H1 (cell line): ENCODE measurements around the gene LRP11. TPM values are rescaled to one million over a fixed set of nuclear protein-coding genes. Genes with fewer than 3 reads are reported as not detected.

Experiments
- CTCF ChIA-PET: fragments of 300-600 bp; sonication (Branson Sonifier 250); formaldehyde crosslinking; loops from one replicate; lab custom pipeline; 2021; ENCODE audit not compliant: partially characterized antibody; lab: Charles Lee
- POLR2A ChIA-PET: fragments of 300-600 bp; sonication (Branson Sonifier 250); formaldehyde crosslinking; loops from one replicate; lab custom pipeline; 2021; ENCODE audit warnings: inconsistent platforms; ENCODE audit not compliant: partially characterized antibody; lab: Charles Lee
- DNase-seq, 2 experiments: peaks; one replicate each; pipeline versions ENCODE4 v3.0.0 to v3.0.0-alpha.2; 2010 to 2022; ENCODE audit warnings: low spot score in 2 of 2, low read depth in 1 of 2, mixed read lengths in 1 of 2
- FAIRE-seq: peaks from 2 replicates; lab custom pipeline; 2011; peaks lifted over from hg19 to GRCh38; lab: Jason Lieb, UNC
- H2AFZ ChIP-seq: 2 replicates; pipeline ENCODE4 v1.8.1; 2012; ENCODE audit warnings: low read length, inconsistent platforms
- H2AK5ac ChIP-seq: 2 replicates; pipeline ENCODE4 v1.6.1; 2013; ENCODE audit warnings: low read depth, low read length
- H2BK120ac ChIP-seq: replicated peaks from 2 replicates; pipeline ENCODE3; 2013; ENCODE audit warnings: low read depth, low read length, inconsistent platforms
- H2BK12ac ChIP-seq: 2 replicates; pipeline ENCODE4 v1.6.1; 2013; ENCODE audit warnings: low read depth, low read length
- H2BK15ac ChIP-seq: 2 replicates; pipeline ENCODE4 v1.6.1; 2013; ENCODE audit warnings: low read length
- H2BK20ac ChIP-seq: 2 replicates; pipeline ENCODE4 v1.6.1; 2013; ENCODE audit warnings: low read length
- H2BK5ac ChIP-seq: 2 replicates; pipeline ENCODE4 v1.6.1; 2013; ENCODE audit warnings: low read depth, low read length
- H3K14ac ChIP-seq: 2 replicates; pipeline ENCODE4 v1.6.1; 2013; ENCODE audit warnings: inconsistent platforms; ENCODE audit not compliant: insufficient read length
- H3K18ac ChIP-seq: 2 replicates; pipeline ENCODE4 v1.6.1; 2013; ENCODE audit warnings: low read length; ENCODE audit errors: extremely low read depth
- H3K23ac ChIP-seq: 2 replicates; pipeline ENCODE4 v1.6.1; 2013; ENCODE audit warnings: inconsistent platforms; ENCODE audit not compliant: insufficient read length
- H3K23me2 ChIP-seq: 2 replicates; pipeline ENCODE4 v1.6.1; 2013; ENCODE audit warnings: low read depth, low read length
- H3K27ac ChIP-seq: 2 replicates; pipeline ENCODE4 v1.6.1; 2011; ENCODE audit warnings: low read depth, low read length, inconsistent platforms
- H3K27me3 ChIP-seq, 4 experiments: replicated peaks in 1 of 4; 1 replicate in 1 of 4; 2 replicates in 3 of 4; pipeline versions ENCODE4 v1.6.1 to v1.8.1; 2011 to 2013; ENCODE audit warnings: low read length in 3 of 4, mild to moderate bottlenecking in 3 of 4, inconsistent platforms in 2 of 4, mixed read lengths in 2 of 4, moderate library complexity in 1 of 4; ENCODE audit not compliant: control insufficient read depth in 3 of 4, insufficient read depth in 3 of 4; ENCODE audit errors: extremely low read depth in 1 of 4
- H3K36me3 ChIP-seq, 4 experiments: 2 replicates each; pipeline versions ENCODE4 v1.6.1 to v1.8.1; 2011 to 2013; ENCODE audit warnings: mild to moderate bottlenecking in 4 of 4, low read length in 3 of 4, moderate library complexity in 2 of 4, control low read depth in 1 of 4, inconsistent platforms in 1 of 4; ENCODE audit not compliant: insufficient read depth in 4 of 4, control insufficient read depth in 2 of 4
- H3K4ac ChIP-seq: replicated peaks from 2 replicates; pipeline ENCODE3; 2013; ENCODE audit warnings: low read length, low read depth, mixed read lengths, inconsistent platforms; ENCODE audit not compliant: insufficient read length
- H3K4me1 ChIP-seq, 4 experiments: replicated peaks in 1 of 4; 1 replicate in 1 of 4; 2 replicates in 3 of 4; pipeline versions ENCODE4 v1.6.1 to v1.8.1; 2011 to 2013; ENCODE audit warnings: low read length in 3 of 4, inconsistent platforms in 2 of 4, mixed read lengths in 1 of 4; ENCODE audit not compliant: insufficient read depth in 4 of 4, control insufficient read depth in 3 of 4
- H3K4me2 ChIP-seq, 2 experiments: 2 replicates each; pipeline versions ENCODE4 v1.6.1 to v1.8.1; 2011 to 2013; ENCODE audit warnings: low read depth in 2 of 2, low read length in 2 of 2, control low read depth in 1 of 2, inconsistent platforms in 1 of 2, mild to moderate bottlenecking in 1 of 2; ENCODE audit not compliant: insufficient read depth in 1 of 2
- H3K4me3 ChIP-seq, 4 experiments: fragments of 200-600, 300-600 bp in 1 of 4; sonication (generic), shearing (Covaris generic), sonication (Bioruptor Twin) in 1 of 4; 2 replicates each; pipeline versions ENCODE4 v1.5.1 to v1.8.1; 2011 to 2016; ENCODE audit warnings: low read length in 4 of 4, low read depth in 3 of 4, control low read depth in 2 of 4, inconsistent platforms in 2 of 4, mild to moderate bottlenecking in 2 of 4, mixed read lengths in 1 of 4, moderate library complexity in 1 of 4; ENCODE audit not compliant: insufficient read depth in 2 of 4; ENCODE audit errors: extremely low read depth in 1 of 4
- H3K56ac ChIP-seq: replicated peaks from 2 replicates; pipeline ENCODE3; 2013; ENCODE audit warnings: low read depth, mild to moderate bottlenecking, mixed read lengths, low read length, inconsistent platforms; ENCODE audit not compliant: insufficient read length
- H3K79me1 ChIP-seq: 2 replicates; pipeline ENCODE4 v1.6.1; 2013; ENCODE audit warnings: low read depth, low read length, control low read depth
- H3K79me2 ChIP-seq, 2 experiments: 2 replicates each; pipeline versions ENCODE4 v1.6.1 to v1.8.1; 2012 to 2013; ENCODE audit warnings: low read length in 2 of 2, mild to moderate bottlenecking in 2 of 2, inconsistent platforms in 1 of 2; ENCODE audit not compliant: insufficient read depth in 2 of 2, control insufficient read depth in 1 of 2
- H3K9ac ChIP-seq, 4 experiments: replicated peaks in 1 of 4; 1 replicate in 1 of 4; 2 replicates in 3 of 4; pipeline versions ENCODE4 v1.6.1 to v1.8.1; 2011 to 2013; ENCODE audit warnings: low read depth in 3 of 4, low read length in 3 of 4, control low read depth in 2 of 4, mild to moderate bottlenecking in 2 of 4, moderate library complexity in 2 of 4, inconsistent platforms in 1 of 4; ENCODE audit errors: extremely low read depth in 1 of 4
- H3K9me3 ChIP-seq, 2 experiments: 2 replicates each; pipeline versions ENCODE4 v1.6.1 to v1.8.1; 2012 to 2013; ENCODE audit warnings: mild to moderate bottlenecking in 2 of 2, moderate library complexity in 2 of 2, control low read depth in 1 of 2, inconsistent platforms in 1 of 2, low read depth in 1 of 2, low read length in 1 of 2, mixed read lengths in 1 of 2; ENCODE audit not compliant: insufficient read depth in 2 of 2
- H4K20me1 ChIP-seq, 2 experiments: replicated peaks in 1 of 2; 2 replicates each; pipeline versions ENCODE3 to v1.8.1; 2011 to 2013; ENCODE audit warnings: inconsistent platforms in 2 of 2, low read length in 2 of 2, mild to moderate bottlenecking in 1 of 2; ENCODE audit not compliant: insufficient read depth in 2 of 2, control insufficient read depth in 1 of 2
- H4K5ac ChIP-seq: 2 replicates; pipeline ENCODE4 v1.6.1; 2013; ENCODE audit warnings: low read length, low read depth, mixed read lengths, inconsistent platforms; ENCODE audit not compliant: insufficient read length
- H4K8ac ChIP-seq: 2 replicates; pipeline ENCODE4 v1.8.0; 2013; ENCODE audit warnings: mild to moderate bottlenecking, moderate library complexity, low read length, inconsistent platforms; ENCODE audit not compliant: insufficient read depth; ENCODE audit errors: extremely low read depth
- H4K91ac ChIP-seq: replicated peaks from 2 replicates; pipeline ENCODE3; 2013; ENCODE audit warnings: low read length, mixed read lengths, inconsistent platforms; ENCODE audit not compliant: insufficient read length
- BCL11A ChIP-seq, 2 experiments: IDR thresholded peaks; one replicate each; pipeline ENCODE4 v1.6.1; 2011; ENCODE audit warnings: low read depth in 2 of 2, low read length in 2 of 2, mild to moderate bottlenecking in 2 of 2
- BRCA1 ChIP-seq: IDR thresholded peaks from 2 replicates; pipeline ENCODE4 v1.6.1; 2012; ENCODE audit warnings: low read depth, low read length, improper control_type of control experiment
- CHD1 ChIP-seq: IDR thresholded peaks from 2 replicates; pipeline ENCODE4 v1.6.1; 2012; ENCODE audit warnings: low read depth, low read length, improper control_type of control experiment
- EP300 ChIP-seq, 2 experiments: IDR thresholded peaks; 1 replicate in 1 of 2; 2 replicates in 1 of 2; pipeline ENCODE4 v1.6.1; 2011 to 2012; ENCODE audit warnings: low read depth in 2 of 2, low read length in 2 of 2, mild to moderate bottlenecking in 2 of 2, borderline replicate concordance in 1 of 2, inconsistent platforms in 1 of 2, moderate library complexity in 1 of 2
- EZH2 ChIP-seq: fragments of 200-600 bp; sonication (generic); IDR thresholded peaks from 2 replicates; pipeline ENCODE4 v1.7.1; 2012; ENCODE audit warnings: low read depth, mild to moderate bottlenecking, moderate library complexity, low read length, inconsistent platforms; ENCODE audit not compliant: severe bottlenecking
- HDAC6 ChIP-seq: IDR thresholded peaks from one replicate; pipeline ENCODE4 v1.7.1; 2012; ENCODE audit warnings: low read depth, mild to moderate bottlenecking, inconsistent platforms, low read length, moderate library complexity
- MAFK ChIP-seq: IDR thresholded peaks from 2 replicates; pipeline ENCODE4 v1.6.1; 2012; ENCODE audit warnings: low read depth, mild to moderate bottlenecking, improper control_type of control experiment, low read length
- NANOG ChIP-seq: IDR thresholded peaks from 2 replicates; pipeline ENCODE4 v1.6.1; 2011; ENCODE audit warnings: low read length, low read depth, mild to moderate bottlenecking, inconsistent platforms; ENCODE audit not compliant: insufficient read depth, poor library complexity, severe bottlenecking
- SAP30 ChIP-seq: fragments of 300-600 bp; sonication (generic); IDR thresholded peaks from 2 replicates; pipeline ENCODE4 v1.7.1; 2012; ENCODE audit warnings: low read length, moderate library complexity, mild to moderate bottlenecking, inconsistent platforms; ENCODE audit not compliant: insufficient read depth, insufficient replicate concordance
- SUZ12 ChIP-seq: fragments of 200-600 bp; sonication (generic); IDR thresholded peaks from 2 replicates; pipeline ENCODE4 v1.6.1; 2012; ENCODE audit warnings: mild to moderate bottlenecking, inconsistent platforms, low read length, moderate library complexity, mixed read lengths
- TAF7 ChIP-seq: optimal IDR thresholded peaks from 2 replicates; pipeline ENCODE3; 2011; ENCODE audit warnings: low read depth, mild to moderate bottlenecking, inconsistent platforms, low read length, moderate library complexity, borderline replicate concordance
- TBP ChIP-seq: IDR thresholded peaks from 2 replicates; pipeline ENCODE4 v1.6.1; 2011; ENCODE audit warnings: low read depth, low read length, improper control_type of control experiment
- TCF12 ChIP-seq: IDR thresholded peaks from 2 replicates; pipeline ENCODE4 v1.6.1; 2011; ENCODE audit warnings: low read depth, mild to moderate bottlenecking, low read length
- WGBS, 2 experiments: shearing (Covaris generic) in 1 of 2; methylation state at CpG; one replicate each; pipeline versions ENCODE4 v1.1.6 to v1.1.7; 2013 to 2015; ENCODE audit warnings: low lambda C conversion rate in 2 of 2, mixed read lengths in 2 of 2, inconsistent platforms in 1 of 2, low coverage in 1 of 2, missing lambda C conversion rate in 1 of 2; ENCODE audit not compliant: insufficient replicate concordance in 2 of 2, insufficient coverage in 1 of 2, insufficient read length in 1 of 2; ENCODE audit errors: extremely low coverage in 1 of 2, missing lambda C conversion rate in 1 of 2; 5-methylcytosine and 5-hydroxymethylcytosine counted together
- polyA plus RNA-seq, 7 experiments: library from polyadenylated mRNA; depleted of rRNA in 3 of 7; stranded (reverse) in 5 of 7; unstranded in 2 of 7; fragments of >200 nt in 5 of 7; fragments of 200-250 nt in 2 of 7; gene quantifications; 1 replicate in 5 of 7; 2 replicates in 1 of 7; 4 replicates in 1 of 7; pipeline versions ENCODE4 v1.2.1 to v1.2.3, GENCODE V29; 2011 to 2013; ENCODE audit warnings: missing spikeins in 2 of 7, mixed read lengths in 2 of 7
- total RNA-seq: library from RNA; stranded (reverse); fragmentation: NEBNext Ultra II Directional; extraction: Animal tissue kit (Norgen Biotek cat#: 25700); gene quantifications from 2 replicates; pipeline ENCODE4 v1.2.1, GENCODE V29; 2021
- TF ChIP-seq, protein P1 (sequence below): IDR thresholded peaks from 2 replicates; pipeline ENCODE4 v1.6.1; 2012; ENCODE audit warnings: inconsistent platforms

The LRP11 gene
- total and polyA plus RNA-seq, 2 of the 8 experiments (the other 6 are each of a cell fraction or from before 2014, with no cell fraction given) = 11.0 to 20.0 TPM

DNA sequence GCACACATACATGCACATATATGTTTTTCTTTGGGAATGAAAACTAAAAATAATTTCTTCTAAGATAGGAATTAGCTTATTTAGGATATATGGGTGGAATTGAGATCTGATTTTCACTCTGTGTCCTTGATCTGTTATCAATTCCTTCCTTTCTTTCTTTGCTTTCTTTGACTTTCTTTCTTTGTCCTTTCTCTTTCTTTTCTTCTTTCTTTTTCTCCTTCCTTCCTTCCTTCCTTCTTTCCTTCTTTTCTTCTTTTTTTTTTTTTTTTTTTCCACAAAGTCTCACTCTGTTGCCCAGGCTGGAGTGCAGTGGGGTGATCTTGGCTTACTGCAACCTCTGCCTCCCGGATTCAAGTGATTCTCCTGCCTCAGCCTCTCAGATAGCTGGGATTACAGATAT is 86.5 kb downstream of the LRP11 start:
- H3K27ac ChIP-seq = no peak overlapping the region
- no peak for DNase-seq
- no peak overlapping the region for H2BK120ac ChIP-seq
- H2BK12ac ChIP-seq = no peak overlapping the region
- no peaks in the 10 kb centered on the region for H3K23me2 ChIP-seq
- H4K91ac ChIP-seq = no peak overlapping the region
- no peak overlapping the region for H3K9ac ChIP-seq
- H2BK20ac ChIP-seq = no peak overlapping the region
- no peak overlapping the region for H2BK15ac ChIP-seq
- CTCF ChIA-PET = no interaction called here
- no peak overlapping the region for H4K5ac ChIP-seq
- H3K4ac ChIP-seq = no peak overlapping the region
- H2AK5ac ChIP-seq = no peak overlapping the region
- no peak overlapping the region for H3K23ac ChIP-seq
- no peaks in the 10 kb centered on the region for H3K79me1 ChIP-seq
- WGBS, 2 experiments = 88% methylated on average over 1 of the region's 1 CpG; no CpG with 5 or more reads in 1 of the 2 experiments
- POLR2A ChIA-PET = no interaction called here
- H3K18ac ChIP-seq = no peak overlapping the region
- H3K4me1 ChIP-seq = no peaks in the 10 kb centered on the region
- H3K36me3 ChIP-seq = peaks cover 0 to 23% (median 6%) of the 10 kb centered on the region in 4 experiments; a peak in 2 of 8 replicates
- H3K4me3 ChIP-seq = no peak overlapping the region
- H3K79me2 ChIP-seq = no peaks in the 10 kb centered on the region
- no peaks in the 10 kb centered on the region for H3K9me3 ChIP-seq
- no peak overlapping the region for H2AFZ ChIP-seq
- H3K14ac ChIP-seq = no peak overlapping the region
- H4K20me1 ChIP-seq = no peaks in the 10 kb centered on the region
- H4K8ac ChIP-seq = no peak overlapping the region
- no peak for FAIRE-seq
- no peak overlapping the region for H2BK5ac ChIP-seq
- H3K4me2 ChIP-seq = no peak overlapping the region
- no peaks in the 10 kb centered on the region for H3K27me3 ChIP-seq
- no peak overlapping the region for H3K56ac ChIP-seq
- TF ChIP-seq TBP = no peak
- TF ChIP-seq TCF12 = no peak
- TF ChIP-seq BCL11A (IDR thresholded peaks at IDR 0.05; ENCODE audit: low read depth in 2 of 2, low read length in 2 of 2) = no peak
- TF ChIP-seq, protein P1, sequence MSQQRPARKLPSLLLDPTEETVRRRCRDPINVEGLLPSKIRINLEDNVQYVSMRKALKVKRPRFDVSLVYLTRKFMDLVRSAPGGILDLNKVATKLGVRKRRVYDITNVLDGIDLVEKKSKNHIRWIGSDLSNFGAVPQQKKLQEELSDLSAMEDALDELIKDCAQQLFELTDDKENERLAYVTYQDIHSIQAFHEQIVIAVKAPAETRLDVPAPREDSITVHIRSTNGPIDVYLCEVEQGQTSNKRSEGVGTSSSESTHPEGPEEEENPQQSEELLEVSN = no peak
- TF ChIP-seq SAP30 = no peak
- no peak for TF ChIP-seq SUZ12
- TF ChIP-seq MAFK = no peak
- TF ChIP-seq TAF7 = no peak
- no peak for TF ChIP-seq BRCA1
- no peak for TF ChIP-seq CHD1
- TF ChIP-seq EP300 (IDR thresholded peaks at IDR 0.05; ENCODE audit: borderline replicate concordance in 1 of 2, low read depth in 2 of 2, low read length in 2 of 2) = no peak
- no peak for TF ChIP-seq NANOG
- no peak for TF ChIP-seq EZH2
- no peak for TF ChIP-seq HDAC6
